ENCODE data around the gene PRAC1. TPM values are rescaled to one million over a fixed set of nuclear protein-coding genes. Genes with fewer than 3 reads are reported as not detected.

The PRAC1 gene
- total and polyA plus RNA-seq, 12 donors: 2.7 TPM; not detected in 11

GRCh38 chr17:48719642-48720265 is 2.6 kb downstream of the PRAC1 start:
- Histone ChIP-seq H3K27me3 (peaks cover 92% of the 10 kb centered on the region), H3K36me3 (replicated peaks in 1 of 2) (no peaks in the 10 kb centered on the region), H3K4me3 (no peak overlapping the region), H3K4me1 (replicated peaks in 1 of 2) (peaks cover 0 to 1% of the 10 kb centered on the region in 2 donors), H3K27ac (no peak overlapping the region), H3K9me3 (replicated peaks in 1 of 3) (no peaks in the 10 kb centered on the region)
- TF ChIP-seq POLR2A (IDR thresholded peaks at IDR 0.05): no peak
- TF ChIP-seq CTCF (IDR thresholded peaks at IDR 0.05): no peak
- no peak for DNase-seq
- 8 to 16% (median 13%) methylated on average over 15 to 37 of the region's 37 CpGs for WGBS, 4 donors
- intact Hi-C loops (cut with DNase I): loop anchor here (5.0 kb wide), 2 partner anchors 42 to 73 kb away; no protein-coding TSS in a partner anchor

- H3K27me3 ChIP-seq: peaks cover 89% of the 10 kb centered on the region
- TF ChIP-seq CTCF (IDR thresholded peaks at IDR 0.05): no peak
- no peak for TF ChIP-seq POLR2A (IDR thresholded peaks at IDR 0.05)
- 8 to 17% (median 9%) methylated on average over 31 to 80 of the region's 80 CpGs for WGBS, 4 donors
- intact Hi-C loops (cut with DNase I): no loop called here
- H3K4me3 ChIP-seq: no peak overlapping the region
- no peak for DNase-seq
- H3K4me1 ChIP-seq (replicated peaks in 1 of 2): no peaks in the 10 kb centered on the region
- no peaks in the 10 kb centered on the region for H3K36me3 ChIP-seq (replicated peaks in 1 of 2)
- H3K27ac ChIP-seq: no peak overlapping the region
- no peaks in the 10 kb centered on the region for H3K9me3 ChIP-seq (replicated peaks in 1 of 3)
These were observed 3.3 kb downstream of the PRAC1 start for GRCh38 chr17:48718761-48719641.

GRCh38 chr17:48718227-48718760 is 4.0 kb downstream of the PRAC1 start:
- Histone ChIP-seq H3K4me1 (replicated peaks in 1 of 2) (no peaks in the 10 kb centered on the region), H3K4me3 (no peak overlapping the region), H3K27me3 (peaks cover 89% of the 10 kb centered on the region), H3K36me3 (replicated peaks in 1 of 2) (no peaks in the 10 kb centered on the region), H3K27ac (no peak overlapping the region), H3K9me3 (replicated peaks in 1 of 3) (no peaks in the 10 kb centered on the region)
- TF ChIP-seq POLR2A (IDR thresholded peaks at IDR 0.05) (no peak), CTCF (IDR thresholded peaks at IDR 0.05) (no peak)
- WGBS, 4 donors: 21 to 27% (median 24%) methylated on average over 22 to 24 of the region's 24 CpGs
- no peak for DNase-seq
- intact Hi-C loops (cut with DNase I): no loop called here

Data from adrenal gland (tissue), 12 donors.